ENCODE data around the gene MGAT3. TPM values are rescaled to one million over a fixed set of nuclear protein-coding genes. Genes with fewer than 3 reads are reported as not detected.

MGAT3 gene
- total RNA-seq, 1 donor from 2014 or later = 0.53 TPM

- FAIRE-seq = no peak
- H3K36me3 ChIP-seq (ENCODE audit: control insufficient read depth, insufficient read depth, low read length) = peaks cover 11% of the 10 kb centered on the region
- no peak overlapping the region for H3K4me3 ChIP-seq (ENCODE audit: low read depth, low read length)
- H3K27me3 ChIP-seq (ENCODE audit: control insufficient read depth, insufficient read depth, low read length) = no peaks in the 10 kb centered on the region
- no peak for DNase-seq (ENCODE audit: low read depth)
- TF ChIP-seq CTCF (IDR thresholded peaks at IDR 0.05; ENCODE audit: insufficient read depth, low read length, severe bottlenecking) = no peak
Measured at GRCh38 chr22:39434243-39434653, 22.6 kb upstream of the MGAT3 start.

DNA sequence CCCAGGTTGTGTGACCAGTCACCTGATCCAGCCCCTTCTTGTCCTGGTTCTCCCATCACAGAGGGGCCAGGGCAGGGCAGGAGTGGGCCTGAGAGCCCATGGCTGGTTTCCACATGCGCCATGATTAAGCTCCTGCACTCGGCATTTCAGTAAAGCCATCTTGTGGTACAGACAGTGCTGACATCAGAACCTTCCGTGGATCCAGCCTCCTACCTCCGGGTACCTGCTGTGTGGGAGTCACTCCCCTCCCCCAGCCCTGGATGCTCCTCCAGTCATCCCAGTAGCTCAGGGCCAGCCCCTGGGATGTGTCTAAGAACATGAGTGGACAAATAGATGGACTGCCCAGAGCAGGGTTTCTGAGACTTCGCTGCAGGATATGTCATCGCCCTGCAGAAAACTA is 22.1 kb upstream of the MGAT3 start:
- H3K36me3 ChIP-seq (ENCODE audit: control insufficient read depth, insufficient read depth, low read length) = peaks cover 11% of the 10 kb centered on the region
- no peak for FAIRE-seq
- no peak overlapping the region for H3K4me3 ChIP-seq (ENCODE audit: low read depth, low read length)
- no peaks in the 10 kb centered on the region for H3K27me3 ChIP-seq (ENCODE audit: control insufficient read depth, insufficient read depth, low read length)
- no peak for DNase-seq (ENCODE audit: low read depth)
- no peak for TF ChIP-seq CTCF (IDR thresholded peaks at IDR 0.05; ENCODE audit: insufficient read depth, low read length, severe bottlenecking)

GRCh38 chr22:39435616-39436015 is 21.2 kb upstream of the MGAT3 start:
- H3K36me3 ChIP-seq (ENCODE audit: control insufficient read depth, insufficient read depth, low read length) = peaks cover 8% of the 10 kb centered on the region
- no peak for FAIRE-seq

DNA sequence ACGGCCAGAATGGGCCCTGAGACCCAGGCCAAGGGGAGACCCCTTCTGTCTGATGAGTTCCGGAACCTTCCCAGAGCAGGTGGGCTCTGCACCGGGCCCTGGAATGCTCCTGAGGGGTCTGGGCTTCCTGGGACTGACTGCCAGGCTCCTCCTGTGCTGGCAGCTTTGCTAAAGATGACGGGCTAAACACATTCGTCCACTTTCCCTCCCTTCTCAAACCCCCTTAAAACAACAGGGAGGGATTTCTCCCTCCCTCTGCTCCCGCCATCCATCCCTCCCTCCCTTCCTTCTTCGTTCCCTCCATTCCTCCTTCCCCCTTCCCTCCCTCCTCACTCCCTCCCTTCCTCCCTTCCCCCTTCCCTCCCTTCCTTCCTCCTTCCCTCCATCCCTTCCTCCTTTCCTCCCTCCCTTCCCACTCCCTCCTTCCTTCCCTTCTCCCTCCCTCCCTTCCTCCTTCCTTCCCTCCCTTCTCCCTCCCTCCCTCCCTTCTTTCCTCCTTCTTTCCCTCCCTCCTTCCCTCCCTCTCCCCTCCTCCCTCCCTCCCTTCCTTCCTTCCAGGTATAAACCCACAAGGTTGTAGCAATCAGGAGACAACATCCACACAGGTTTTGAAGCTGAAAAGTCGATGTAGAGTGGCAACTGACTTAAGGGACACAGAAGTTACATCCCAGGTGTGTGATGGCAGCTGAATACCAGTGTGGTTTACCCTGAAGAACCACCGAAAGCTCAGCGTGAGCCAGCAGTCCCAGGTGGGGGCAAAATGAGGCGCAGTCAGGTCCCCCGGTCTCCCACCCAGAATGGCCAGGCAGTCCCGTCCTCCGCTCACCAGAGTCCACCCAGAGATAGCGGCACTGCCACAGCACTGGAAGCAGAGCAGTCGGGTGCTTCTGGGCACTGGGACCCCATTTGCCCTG is 18.8 kb upstream of the MGAT3 start:
- Histone ChIP-seq H3K27me3 (ENCODE audit: control insufficient read depth, insufficient read depth, low read length) (no peaks in the 10 kb centered on the region), H3K36me3 (ENCODE audit: control insufficient read depth, insufficient read depth, low read length) (no peaks in the 10 kb centered on the region), H3K4me3 (ENCODE audit: low read depth, low read length) (no peak overlapping the region)
- no peak for TF ChIP-seq CTCF (IDR thresholded peaks at IDR 0.05; ENCODE audit: insufficient read depth, low read length, severe bottlenecking)
- DNase-seq (ENCODE audit: low read depth) = no peak
- FAIRE-seq = no peak

More at GRCh38 chr22:39435616-39436015, 21.2 kb upstream of the MGAT3 start:
- DNase-seq (ENCODE audit: low read depth) = no peak
- Histone ChIP-seq H3K27me3 (ENCODE audit: control insufficient read depth, insufficient read depth, low read length) (no peaks in the 10 kb centered on the region), H3K4me3 (ENCODE audit: low read depth, low read length) (no peak overlapping the region)
- TF ChIP-seq CTCF (IDR thresholded peaks at IDR 0.05; ENCODE audit: insufficient read depth, low read length, severe bottlenecking) = no peak

GRCh38 chr22:39439170-39439569 is 17.6 kb upstream of the MGAT3 start:
- no peak for TF ChIP-seq CTCF (IDR thresholded peaks at IDR 0.05; ENCODE audit: insufficient read depth, low read length, severe bottlenecking)
- peak; percentile 94 for FAIRE-seq
- DNase-seq (ENCODE audit: low read depth) = peak; percentile 72

More at GRCh38 chr22:39439170-39439569, 17.6 kb upstream of the MGAT3 start:
- no peaks in the 10 kb centered on the region for H3K27me3 ChIP-seq (ENCODE audit: control insufficient read depth, insufficient read depth, low read length)
- H3K36me3 ChIP-seq (ENCODE audit: control insufficient read depth, insufficient read depth, low read length) = no peaks in the 10 kb centered on the region
- H3K4me3 ChIP-seq (ENCODE audit: low read depth, low read length) = no peak overlapping the region

All from bronchial epithelial cell (primary cell).